GM23338 (cell line): ENCODE results near the gene IGF2BP3.

Source experiments
- CREB1 ChIP-seq: fragments of 250-450 bp; sonication (Bioruptor Pico); IDR thresholded peaks from 2 replicates; pipeline ENCODE4 v1.5.0; 2020; ENCODE audit warnings: low read depth, mild to moderate bottlenecking, moderate library complexity
- CTCF ChIP-seq, 2 experiments: fragments of 200-600 bp in 1 of 2; sonication (generic) in 1 of 2; conservative IDR thresholded peaks; 2 replicates each; pipeline versions ENCODE4 v1.5.1 to v1.6.1; 2016 to 2017; ENCODE audit warnings: antibody characterized with exemption in 2 of 2, low read depth in 2 of 2, mild to moderate bottlenecking in 2 of 2, moderate library complexity in 1 of 2
- EZH2 ChIP-seq: fragments of 200-600 bp; sonication (generic); IDR thresholded peaks from one replicate; pipeline ENCODE4 v1.8.0; 2017; ENCODE audit warnings: antibody characterized with exemption, mild to moderate bottlenecking, low read depth; ENCODE audit not compliant: unreplicated experiment
- POLR2AphosphoS5 ChIP-seq: IDR thresholded peaks from 2 replicates; pipeline ENCODE4 v1.6.1; 2016; ENCODE audit warnings: antibody characterized with exemption, low read depth
- REST ChIP-seq: IDR thresholded peaks from one replicate; pipeline ENCODE4 v1.6.1; 2018; ENCODE audit warnings: antibody characterized with exemption; ENCODE audit not compliant: unreplicated experiment

GRCh38 chr7:23486002-23486773 is 15.9 kb upstream of the IGF2BP3 start:
- TF ChIP-seq REST, result no peak
- no peak for TF ChIP-seq CTCF (conservative IDR thresholded peaks at IDR 0.05; ENCODE audit: low read depth in 2 of 2)
- TF ChIP-seq EZH2, result no peak
- TF ChIP-seq POLR2AphosphoS5, result no peak
- TF ChIP-seq CREB1, result no peak
